ENCODE measurements around the gene DHX30.

- TF ChIP-seq POLR2A (IDR thresholded peaks at IDR 0.05) (no peak), POLR2AphosphoS5 (IDR thresholded peaks at IDR 0.05) (no peak), EP300 (IDR thresholded peaks at IDR 0.05) (no peak), CTCF (IDR thresholded peaks at IDR 0.05) (no peak)
These were observed 44.5 kb upstream of the DHX30 start for GRCh38 chr3:47758261-47759025.
